GM21717 (cell line): Measurements from ENCODE around the gene DPH3.

Experiments used
- ATAC-seq: cut with Tn5 transposase; IDR thresholded peaks from one replicate; pipeline ENCODE4 v1.9.1; 2021; ENCODE audit warnings: mild to moderate bottlenecking, moderate library complexity; ENCODE audit not compliant: unreplicated experiment

Gene DPH3

GRCh38 chr3:16294844-16295243 is 30.1 kb upstream of the DPH3 start:
- no peak for ATAC-seq

- ATAC-seq = peak; percentile 58
These were observed 26.1 kb upstream of the DPH3 start for GRCh38 chr3:16290827-16291196.

- no peak for ATAC-seq
These were observed 25.5 kb upstream of the DPH3 start for GRCh38 chr3:16290007-16290826.

- no peak for ATAC-seq
These were observed 24.6 kb upstream of the DPH3 start for GRCh38 chr3:16289144-16289889.

GRCh38 chr3:16288664-16289063 is 23.9 kb upstream of the DPH3 start:
- no peak for ATAC-seq

- ATAC-seq = no peak
These were observed 22.2 kb upstream of the DPH3 start for GRCh38 chr3:16286751-16287543.

- ATAC-seq = peak; percentile 64
These were observed 21.4 kb upstream of the DPH3 start for GRCh38 chr3:16286161-16286560.

- ATAC-seq = no peak
These were observed 19.9 kb upstream of the DPH3 start for GRCh38 chr3:16284633-16285032.

- no peak for ATAC-seq
These were observed 15.9 kb upstream of the DPH3 start for GRCh38 chr3:16280671-16281070.

GRCh38 chr3:16279010-16279801 is 14.5 kb upstream of the DPH3 start:
- no peak for ATAC-seq

- no peak for ATAC-seq
These were observed 12.7 kb upstream of the DPH3 start for GRCh38 chr3:16277471-16277870.

GRCh38 chr3:16273867-16274266 is 9.1 kb upstream of the DPH3 start:
- no peak for ATAC-seq

GRCh38 chr3:16272588-16272987 is 7.8 kb upstream of the DPH3 start:
- ATAC-seq = no peak

GRCh38 chr3:16270855-16271254 is 6.1 kb upstream of the DPH3 start:
- ATAC-seq = no peak

GRCh38 chr3:16266714-16267113 is 2.0 kb upstream of the DPH3 start:
- no peak for ATAC-seq

GRCh38 chr3:16265455-16265786 is 678 bp upstream of the DPH3 start:
- no peak for ATAC-seq

GRCh38 chr3:16264174-16264707 is 502 bp downstream of the DPH3 start:
- no peak for ATAC-seq

- no peak for ATAC-seq
These were observed 2.6 kb downstream of the DPH3 start for GRCh38 chr3:16262174-16262573.

GRCh38 chr3:16260046-16260445 is 4.7 kb downstream of the DPH3 start:
- no peak for ATAC-seq

- no peak for ATAC-seq
These were observed 5.9 kb downstream of the DPH3 start for GRCh38 chr3:16258866-16259265.

GRCh38 chr3:16258177-16258576 is 6.6 kb downstream of the DPH3 start:
- ATAC-seq = no peak
